AG09309 (cell line): Measurements from ENCODE around the gene DSTYK.
A peak's percentile ranks its signal among the peaks of the same experiment; 100 is the strongest.

ENCODE experiments used
- DNase-seq: peaks from one replicate; pipeline ENCODE4 v3.0.0-alpha.2; 2010; ENCODE audit warnings: low read depth
- H3K4me3 ChIP-seq: 2 replicates; pipeline ENCODE4 v1.5.1; 2011; ENCODE audit warnings: mild to moderate bottlenecking, low read depth, low read length, moderate library complexity; ENCODE audit not compliant: control insufficient read depth
- TF ChIP-seq, protein P1 (sequence below): IDR thresholded peaks from 2 replicates; pipeline ENCODE4 v1.5.1; 2011; ENCODE audit warnings: mild to moderate bottlenecking, low read depth, low read length, inconsistent platforms; ENCODE audit not compliant: insufficient read depth, control insufficient read depth; ENCODE audit errors: missing control alignments

Gene DSTYK

DNA sequence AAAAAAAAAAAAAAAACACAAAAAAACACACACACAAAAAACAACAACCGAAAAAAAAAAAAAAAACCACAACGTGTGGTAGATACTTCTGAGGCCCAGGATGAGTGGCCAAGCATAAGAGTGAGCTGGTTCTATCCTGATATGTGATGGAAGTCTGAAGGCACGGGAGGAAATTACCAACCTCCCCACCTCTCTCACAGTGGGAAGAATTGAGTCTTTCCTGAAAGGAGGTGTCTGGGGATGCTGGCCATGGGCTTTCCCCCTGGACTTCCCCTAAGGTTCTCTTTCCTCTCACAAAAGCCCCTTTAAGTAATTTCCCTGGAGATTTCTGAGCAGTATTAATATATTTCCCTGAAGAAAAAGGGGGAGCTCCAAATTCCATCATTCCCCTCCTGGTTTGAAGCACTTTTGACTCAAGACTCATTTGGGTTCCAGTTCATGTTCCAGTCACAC, 21.5 kb upstream of the DSTYK start:
- TF ChIP-seq, protein P1, sequence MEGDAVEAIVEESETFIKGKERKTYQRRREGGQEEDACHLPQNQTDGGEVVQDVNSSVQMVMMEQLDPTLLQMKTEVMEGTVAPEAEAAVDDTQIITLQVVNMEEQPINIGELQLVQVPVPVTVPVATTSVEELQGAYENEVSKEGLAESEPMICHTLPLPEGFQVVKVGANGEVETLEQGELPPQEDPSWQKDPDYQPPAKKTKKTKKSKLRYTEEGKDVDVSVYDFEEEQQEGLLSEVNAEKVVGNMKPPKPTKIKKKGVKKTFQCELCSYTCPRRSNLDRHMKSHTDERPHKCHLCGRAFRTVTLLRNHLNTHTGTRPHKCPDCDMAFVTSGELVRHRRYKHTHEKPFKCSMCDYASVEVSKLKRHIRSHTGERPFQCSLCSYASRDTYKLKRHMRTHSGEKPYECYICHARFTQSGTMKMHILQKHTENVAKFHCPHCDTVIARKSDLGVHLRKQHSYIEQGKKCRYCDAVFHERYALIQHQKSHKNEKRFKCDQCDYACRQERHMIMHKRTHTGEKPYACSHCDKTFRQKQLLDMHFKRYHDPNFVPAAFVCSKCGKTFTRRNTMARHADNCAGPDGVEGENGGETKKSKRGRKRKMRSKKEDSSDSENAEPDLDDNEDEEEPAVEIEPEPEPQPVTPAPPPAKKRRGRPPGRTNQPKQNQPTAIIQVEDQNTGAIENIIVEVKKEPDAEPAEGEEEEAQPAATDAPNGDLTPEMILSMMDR, result no peak
- H3K4me3 ChIP-seq, result no peak overlapping the region
- DNase-seq, result no peak

DNA sequence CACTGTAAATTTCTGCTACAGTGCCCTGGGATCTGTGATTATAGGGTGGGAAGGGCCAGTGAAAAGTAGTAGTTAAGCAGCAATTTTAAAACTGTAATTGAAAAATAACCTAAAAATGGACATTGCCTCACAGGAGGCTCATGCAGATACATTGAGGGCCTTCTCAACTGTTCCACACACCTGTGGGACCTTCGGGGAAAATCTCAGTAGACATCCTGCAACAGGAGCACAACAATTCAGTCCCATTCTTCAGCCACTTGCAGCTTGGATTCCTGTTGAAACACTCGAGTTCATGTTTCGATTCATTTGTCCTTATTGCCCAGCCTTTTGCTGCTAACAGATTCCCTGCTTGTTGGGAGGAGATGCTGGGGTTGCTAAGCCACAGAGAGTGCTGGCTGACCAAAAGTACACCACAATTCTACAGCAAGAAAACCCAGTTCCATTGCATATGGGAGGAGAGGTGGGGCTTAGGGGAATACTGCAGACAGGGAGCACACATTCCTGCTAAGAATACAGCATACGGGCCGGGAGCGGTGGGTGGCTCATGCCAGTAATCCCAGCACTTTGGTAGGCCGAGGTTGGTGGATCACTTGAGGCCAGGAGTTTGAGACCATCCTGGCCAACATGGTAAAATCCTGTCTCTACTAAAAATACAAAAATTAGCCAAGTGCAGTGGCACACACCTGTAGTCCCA, 20.8 kb upstream of the DSTYK start:
- no peak overlapping the region for H3K4me3 ChIP-seq
- TF ChIP-seq, protein P1, result no peak
- no peak for DNase-seq

DNA sequence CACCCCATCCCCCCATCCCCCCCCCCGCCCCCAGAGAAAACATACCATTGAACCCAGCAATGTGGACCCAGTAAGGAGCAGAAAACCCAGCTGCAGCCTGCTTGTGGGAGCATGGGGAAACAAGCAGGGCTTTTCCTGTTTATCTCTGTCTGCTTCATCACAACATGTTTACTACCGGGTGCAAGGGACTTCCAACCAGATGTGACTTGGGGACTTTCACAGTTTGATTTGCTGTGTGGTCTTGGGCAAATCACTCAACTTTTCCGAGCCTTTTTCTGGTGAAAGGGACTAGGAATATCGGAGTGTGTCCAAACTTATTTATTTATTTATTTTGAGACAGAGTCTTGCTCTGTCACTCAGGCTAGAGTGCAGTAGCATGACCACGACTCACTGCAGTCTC, 19.5 kb upstream of the DSTYK start:
- H3K4me3 ChIP-seq, result no peak overlapping the region
- TF ChIP-seq, protein P1, result no peak
- DNase-seq, result no peak

DNA sequence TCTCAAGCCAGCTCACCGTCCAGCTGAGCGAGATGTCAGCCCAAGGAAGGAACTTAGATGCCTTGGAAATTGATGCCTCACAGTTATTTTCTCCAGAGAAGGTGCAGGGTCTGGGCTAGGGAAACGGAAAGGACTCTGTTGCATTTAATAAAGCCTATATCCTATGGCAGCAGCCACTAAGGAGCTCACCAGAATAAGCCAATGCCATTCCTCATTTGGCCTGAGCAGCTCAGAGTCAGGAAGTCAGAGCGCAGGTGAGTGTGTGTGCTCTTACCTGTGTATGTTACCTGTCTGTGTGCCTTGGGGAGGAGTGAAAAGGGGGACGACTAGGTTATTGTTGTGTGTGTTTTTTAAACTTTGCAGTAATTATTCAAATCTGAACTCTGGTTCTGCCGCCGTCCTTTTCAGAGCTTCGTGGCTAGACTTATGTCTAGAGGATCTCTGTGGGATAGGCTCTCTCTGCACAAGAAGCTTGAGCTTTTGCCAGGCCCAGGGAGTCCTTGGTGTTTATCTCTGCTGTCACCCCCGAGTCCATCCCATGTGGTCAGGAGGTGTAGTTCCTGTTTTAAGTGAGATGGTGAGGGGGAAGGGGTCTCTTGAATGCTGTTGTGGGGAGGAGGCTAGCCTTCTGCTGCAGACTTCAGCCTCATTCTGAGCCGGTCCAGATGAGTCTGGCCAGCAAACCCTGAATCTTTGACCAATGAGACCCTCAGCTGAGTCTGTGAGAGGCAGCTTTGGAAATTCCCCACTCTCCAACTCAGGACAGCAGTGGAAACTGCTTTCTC, 18.6 kb upstream of the DSTYK start:
- no peak overlapping the region for H3K4me3 ChIP-seq
- TF ChIP-seq, protein P1, result no peak
- no peak for DNase-seq

DNA sequence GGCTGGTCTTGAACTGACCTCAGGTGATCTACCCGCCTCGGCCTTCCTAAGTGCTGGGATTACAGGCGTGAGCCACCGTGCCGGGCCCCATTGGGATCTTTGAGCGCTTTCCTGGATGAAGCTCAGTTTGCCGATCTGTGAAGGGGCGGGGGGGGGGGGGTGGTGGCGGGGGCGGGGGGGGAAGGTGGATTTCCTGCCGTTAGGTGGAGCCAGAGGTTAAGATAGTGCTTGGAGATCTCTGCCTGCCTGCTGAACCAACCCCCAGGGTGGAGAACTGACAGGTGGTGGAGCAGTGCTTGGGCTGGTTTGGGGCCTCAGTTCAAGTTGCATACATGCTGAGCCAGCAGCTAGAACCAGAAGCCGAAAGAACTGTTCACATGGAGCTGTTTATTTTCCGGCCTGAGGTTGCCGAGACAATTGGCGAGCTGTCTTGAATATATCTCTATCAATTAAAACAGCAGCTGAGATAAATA, 17.9 kb upstream of the DSTYK start:
- peak overlapping the region; percentile 16 for H3K4me3 ChIP-seq
- TF ChIP-seq, protein P1, result peak; percentile 16

DNA sequence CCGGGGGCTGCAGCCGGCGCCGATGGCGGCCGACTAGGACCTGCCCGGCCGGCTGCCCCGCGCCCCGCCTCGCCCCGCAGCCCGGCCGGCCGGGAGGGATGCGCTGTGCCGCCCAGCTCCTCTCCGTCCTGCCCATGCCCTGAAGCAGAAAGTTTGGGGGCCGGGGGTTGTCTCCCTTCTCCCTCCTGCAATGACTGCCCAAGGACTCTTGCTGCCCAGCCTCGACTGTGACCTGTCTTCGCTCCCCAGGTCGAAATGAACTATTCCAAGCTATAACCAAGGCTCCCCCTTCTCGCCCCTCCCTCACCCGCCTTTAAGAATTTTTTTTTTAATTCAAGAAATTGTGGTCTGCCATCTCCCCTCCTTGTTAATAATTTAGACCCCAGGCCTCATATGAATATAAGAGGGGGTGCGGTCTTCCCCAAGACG, 16.6 kb upstream of the DSTYK start:
- H3K4me3 ChIP-seq, result peak overlapping the region; percentile 87
- TF ChIP-seq, protein P1, result no peak
- no peak for DNase-seq

More for the DNA sequence above, 17.9 kb upstream of the DSTYK start:
- DNase-seq, result no peak
